GM12874 (cell line): ENCODE measurements around the gene LRRC61.

Experiments used
- TF ChIP-seq, protein P1 (sequence below): IDR thresholded peaks from 2 replicates; pipeline ENCODE4 v1.5.1; 2011; ENCODE audit warnings: low read depth, mild to moderate bottlenecking, control low read depth, low read length, moderate library complexity; ENCODE audit not compliant: insufficient read depth

LRRC61 gene

DNA sequence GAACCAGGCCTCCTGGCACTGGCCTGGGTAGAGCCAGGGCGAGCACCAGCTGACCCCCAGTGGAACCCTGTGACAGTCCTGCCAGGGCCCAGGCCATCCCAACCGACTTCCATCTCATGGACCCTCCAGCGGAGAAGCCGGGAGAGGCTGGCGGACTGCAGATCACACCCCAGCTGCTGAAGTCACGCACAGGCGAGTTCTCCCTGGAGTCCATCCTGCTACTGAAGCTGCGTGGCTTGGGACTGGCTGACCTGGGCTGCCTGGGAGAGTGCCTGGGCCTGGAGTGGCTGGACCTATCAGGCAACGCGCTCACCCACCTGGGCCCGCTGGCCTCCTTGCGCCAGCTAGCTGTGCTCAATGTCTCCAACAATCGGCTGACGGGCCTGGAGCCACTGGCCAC lies 13.6 kb downstream of the LRRC61 start:
- TF ChIP-seq, protein P1, sequence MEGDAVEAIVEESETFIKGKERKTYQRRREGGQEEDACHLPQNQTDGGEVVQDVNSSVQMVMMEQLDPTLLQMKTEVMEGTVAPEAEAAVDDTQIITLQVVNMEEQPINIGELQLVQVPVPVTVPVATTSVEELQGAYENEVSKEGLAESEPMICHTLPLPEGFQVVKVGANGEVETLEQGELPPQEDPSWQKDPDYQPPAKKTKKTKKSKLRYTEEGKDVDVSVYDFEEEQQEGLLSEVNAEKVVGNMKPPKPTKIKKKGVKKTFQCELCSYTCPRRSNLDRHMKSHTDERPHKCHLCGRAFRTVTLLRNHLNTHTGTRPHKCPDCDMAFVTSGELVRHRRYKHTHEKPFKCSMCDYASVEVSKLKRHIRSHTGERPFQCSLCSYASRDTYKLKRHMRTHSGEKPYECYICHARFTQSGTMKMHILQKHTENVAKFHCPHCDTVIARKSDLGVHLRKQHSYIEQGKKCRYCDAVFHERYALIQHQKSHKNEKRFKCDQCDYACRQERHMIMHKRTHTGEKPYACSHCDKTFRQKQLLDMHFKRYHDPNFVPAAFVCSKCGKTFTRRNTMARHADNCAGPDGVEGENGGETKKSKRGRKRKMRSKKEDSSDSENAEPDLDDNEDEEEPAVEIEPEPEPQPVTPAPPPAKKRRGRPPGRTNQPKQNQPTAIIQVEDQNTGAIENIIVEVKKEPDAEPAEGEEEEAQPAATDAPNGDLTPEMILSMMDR = no peak

DNA sequence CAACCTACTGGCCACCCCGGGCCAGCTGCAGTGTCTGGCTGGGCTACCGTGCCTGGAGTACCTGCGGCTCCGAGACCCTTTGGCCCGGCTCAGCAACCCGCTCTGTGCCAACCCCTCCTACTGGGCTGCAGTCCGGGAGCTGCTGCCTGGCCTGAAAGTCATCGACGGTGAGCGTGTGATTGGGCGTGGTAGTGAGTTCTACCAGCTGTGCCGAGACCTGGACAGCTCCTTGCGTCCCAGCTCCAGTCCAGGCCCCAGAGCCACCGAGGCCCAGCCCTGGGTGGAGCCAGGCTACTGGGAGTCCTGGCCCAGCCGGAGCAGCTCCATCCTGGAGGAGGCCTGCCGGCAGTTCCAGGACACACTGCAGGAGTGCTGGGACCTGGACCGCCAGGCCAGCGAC lies 14.0 kb downstream of the LRRC61 start:
- TF ChIP-seq, protein P1 = no peak

DNA sequence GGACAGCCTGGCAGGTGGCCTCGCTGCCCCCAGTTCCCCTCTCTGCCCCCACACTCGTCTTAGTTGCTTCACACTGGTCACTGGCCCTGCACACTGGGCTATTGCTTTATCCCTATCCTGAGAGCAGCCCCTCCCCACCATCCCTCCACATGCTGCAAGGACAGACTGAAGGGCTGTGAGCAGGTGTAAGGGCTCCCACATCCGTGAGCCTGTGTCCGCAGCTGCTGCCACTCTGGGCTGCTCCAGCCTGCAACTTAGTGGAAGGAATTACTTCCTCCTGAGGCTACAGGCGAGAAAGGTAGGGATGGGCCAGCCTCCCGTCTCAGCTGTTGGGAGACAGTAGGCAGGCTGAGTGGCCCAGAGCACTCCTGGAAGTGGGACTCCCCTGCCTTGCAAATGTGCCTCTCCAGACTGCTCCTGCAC lies 14.5 kb downstream of the LRRC61 start:
- TF ChIP-seq, protein P1 = no peak

DNA sequence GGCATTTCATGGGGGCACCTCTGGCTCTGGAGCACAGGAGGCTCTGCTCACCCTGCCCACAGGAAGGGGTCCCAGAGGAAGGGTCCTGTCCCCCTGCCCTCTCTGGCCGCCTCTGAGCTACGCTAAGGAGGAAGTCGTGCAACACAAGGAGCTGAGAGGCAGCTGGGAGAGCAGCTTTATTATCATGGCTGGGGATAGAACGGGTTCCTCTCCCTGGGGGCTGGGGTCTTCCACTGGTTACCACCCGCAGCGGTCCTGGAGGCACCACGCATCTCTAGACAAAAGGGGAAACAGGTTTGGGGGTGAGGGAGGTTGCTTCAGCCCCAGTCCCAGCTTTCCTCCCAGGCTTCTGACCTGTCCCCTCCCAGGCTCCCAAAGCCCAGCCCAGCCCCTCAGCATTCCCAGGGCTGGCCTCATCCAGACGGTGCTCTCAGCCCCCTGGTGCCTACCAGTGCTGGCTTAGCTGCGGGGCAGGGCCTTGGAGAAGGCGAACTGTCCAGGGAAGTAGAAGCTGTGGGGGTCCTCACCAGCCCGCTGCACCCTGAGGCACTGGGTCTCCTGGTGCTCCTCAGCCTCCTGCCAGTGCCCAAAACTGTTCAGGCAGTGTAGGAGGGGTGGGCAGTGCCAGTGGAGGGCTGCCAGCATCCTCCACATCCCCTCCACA lies 15.1 kb downstream of the LRRC61 start:
- TF ChIP-seq, protein P1 = no peak

DNA sequence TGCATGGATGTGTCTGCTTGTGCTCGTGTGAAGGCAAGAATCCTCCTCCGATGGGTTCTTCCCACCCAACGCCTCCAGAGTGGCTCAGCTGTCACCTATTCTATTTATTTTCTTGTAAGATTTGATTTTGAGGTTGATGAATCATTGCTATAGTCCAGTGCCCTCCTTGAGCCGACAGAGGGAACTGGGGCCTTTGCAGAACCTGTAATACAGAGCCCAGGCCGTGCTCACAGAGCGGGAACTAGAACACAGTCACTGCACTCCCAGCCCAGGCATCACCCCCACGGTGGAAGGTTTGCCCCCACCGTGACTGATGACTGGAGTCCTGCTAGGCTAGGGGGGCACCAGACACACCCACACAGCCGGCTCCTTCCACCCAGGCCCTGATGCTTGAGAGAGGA lies 16.3 kb downstream of the LRRC61 start:
- TF ChIP-seq, protein P1 = no peak

DNA sequence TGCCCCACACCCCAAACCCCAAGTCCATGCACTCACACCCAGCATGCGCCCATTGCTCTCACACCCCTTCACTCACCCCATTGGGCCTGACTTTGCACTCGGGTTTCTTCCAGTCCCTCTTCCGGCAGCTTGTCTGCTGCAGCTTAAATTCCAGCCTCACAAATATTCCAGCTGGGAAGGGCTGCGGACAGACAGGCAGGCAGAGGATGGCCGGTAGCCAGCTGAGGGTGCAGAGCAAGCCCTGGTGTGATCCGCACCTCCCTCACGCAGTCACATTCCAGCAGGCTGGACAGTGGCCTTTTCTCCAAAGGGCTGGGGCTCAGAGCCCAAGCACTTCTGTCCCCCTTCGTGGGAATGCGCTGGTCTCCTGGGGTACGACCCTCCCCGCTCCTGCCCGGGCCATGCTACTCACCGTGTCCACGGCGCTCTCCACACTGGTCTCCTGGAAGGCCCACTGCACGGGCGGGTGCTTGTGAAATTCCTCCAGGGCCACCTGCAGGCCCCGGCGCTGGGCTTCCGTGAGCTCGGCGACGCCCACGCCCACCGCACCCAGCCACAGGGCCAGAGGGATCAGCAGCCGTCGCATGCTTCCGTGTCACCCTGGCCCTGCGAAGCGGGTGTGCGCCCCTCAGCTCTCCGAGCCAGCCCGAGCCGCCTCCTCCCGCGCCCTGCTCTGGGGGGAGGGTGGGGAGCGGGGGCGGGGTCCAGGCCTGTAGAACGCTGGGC lies 17.0 kb downstream of the LRRC61 start:
- TF ChIP-seq, protein P1 = no peak

DNA sequence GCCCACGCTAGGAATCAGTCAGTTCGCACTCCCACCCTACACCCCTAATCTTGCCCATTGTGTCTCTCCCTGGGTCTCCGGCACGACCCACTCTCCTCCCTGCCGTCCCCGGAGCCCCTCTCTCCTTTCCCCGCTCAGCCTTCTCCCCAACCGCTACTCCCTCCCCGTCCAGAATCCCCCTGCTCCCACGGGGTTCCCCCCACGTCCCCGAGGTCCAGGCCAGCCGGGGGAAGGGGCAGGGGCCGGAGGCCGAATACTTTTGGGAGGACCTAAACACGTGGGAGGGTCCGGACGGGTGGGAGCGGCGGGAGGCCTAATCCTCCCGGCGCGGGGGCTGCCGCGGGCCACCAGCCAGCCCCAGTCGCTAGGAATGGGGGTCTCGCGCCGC lies 17.7 kb downstream of the LRRC61 start:
- TF ChIP-seq, protein P1 = no peak
